K562 (cell line): ENCODE measurements around the gene ABCC1. TPM values are rescaled to one million over a fixed set of nuclear protein-coding genes. Genes with fewer than 3 reads are reported as not detected.

Experiments
- BCL6 ChIP-seq: fragments of 250-450 bp; sonication (Bioruptor Pico); IDR thresholded peaks from 2 replicates; pipeline ENCODE4 v1.4.0; 2020
- CXXC5 ChIP-seq: fragments of 250-450 bp; sonication (Bioruptor Pico); IDR thresholded peaks from 2 replicates; pipeline ENCODE4 v1.8.0; 2022; ENCODE audit warnings: inconsistent platforms, mild to moderate bottlenecking, moderate library complexity
- E4F1 ChIP-seq: fragments of 250-450 bp; sonication (Bioruptor Pico); IDR thresholded peaks from 2 replicates; pipeline ENCODE4 v1.5.0; 2021; ENCODE audit warnings: mild to moderate bottlenecking, borderline replicate concordance
- ETV5 ChIP-seq: sonication (generic); formaldehyde crosslinking; IDR thresholded peaks from 2 replicates; pipeline ENCODE4 v1.4.0; 2020; ENCODE audit warnings: low read depth, mild to moderate bottlenecking, missing genetic modification reagents
- HMGN3 ChIP-seq: IDR thresholded peaks from 2 replicates; pipeline ENCODE4 v1.6.1; 2011; ENCODE audit warnings: borderline replicate concordance, low read depth, mild to moderate bottlenecking, mixed read lengths, low read length; ENCODE audit not compliant: insufficient read length; ENCODE audit errors: extremely low read depth
- MEF2A ChIP-seq: IDR thresholded peaks from 2 replicates; pipeline ENCODE4 v1.6.1; 2011; ENCODE audit warnings: low read depth, mild to moderate bottlenecking, low read length, moderate library complexity; ENCODE audit not compliant: control insufficient read depth
- MLLT1 ChIP-seq, 2 experiments: fragments of 450-650 bp; IDR thresholded peaks; 2 replicates each; pipeline ENCODE4 v1.6.1; 2016
- NCOR1 ChIP-seq: fragments of 450-650 bp; IDR thresholded peaks from 2 replicates; pipeline ENCODE4 v1.6.1; 2016; ENCODE audit warnings: mild to moderate bottlenecking, moderate library complexity
- RAD51 ChIP-seq: fragments of 450-650 bp; IDR thresholded peaks from 2 replicates; pipeline ENCODE4 v1.7.1; 2016; ENCODE audit warnings: low read depth, mild to moderate bottlenecking, borderline replicate concordance
- RFX7 ChIP-seq: fragments of 250-450 bp; sonication (Bioruptor Pico); IDR thresholded peaks from 2 replicates; pipeline ENCODE4 v1.5.1; 2021; ENCODE audit warnings: mild to moderate bottlenecking
- SP1 ChIP-seq: sonication (generic); formaldehyde crosslinking; IDR thresholded peaks from 2 replicates; pipeline ENCODE4 v1.8.1; 2022; ENCODE audit warnings: mild to moderate bottlenecking, missing genetic modification reagents
- TAL1 ChIP-seq: fragments of 450-650 bp; IDR thresholded peaks from 2 replicates; pipeline ENCODE4 v1.6.1; 2016; ENCODE audit warnings: mild to moderate bottlenecking
- ZNF140 ChIP-seq: fragments of 250-450 bp; sonication (Bioruptor Pico); IDR thresholded peaks from 2 replicates; pipeline ENCODE4 v1.8.0; 2021; ENCODE audit warnings: moderate library complexity, mild to moderate bottlenecking, inconsistent platforms
- ZNF232 ChIP-seq: sonication (generic); formaldehyde crosslinking; IDR thresholded peaks from 2 replicates; pipeline ENCODE4 v1.8.0; 2022; ENCODE audit warnings: mild to moderate bottlenecking, missing genetic modification reagents
- ZNF316 ChIP-seq: fragments of 450-650 bp; IDR thresholded peaks from 2 replicates; pipeline ENCODE4 v1.6.1; 2016
- ZNF407 ChIP-seq: fragments of 450-650 bp; IDR thresholded peaks from 2 replicates; pipeline ENCODE4 v1.6.1; 2016; ENCODE audit warnings: low read depth
- ZNF507 ChIP-seq: conservative IDR thresholded peaks from 2 replicates; pipeline ENCODE4 v1.6.1; 2017; ENCODE audit warnings: missing genetic modification characterization, missing compliant biosample characterization
- ZNF699 ChIP-seq: fragments of 250-450 bp; sonication (Bioruptor Pico); IDR thresholded peaks from 2 replicates; pipeline ENCODE4 v1.8.0; 2021; ENCODE audit warnings: mild to moderate bottlenecking, moderate library complexity; ENCODE audit not compliant: insufficient replicate concordance
- polyA plus RNA-seq, 8 experiments: library from polyadenylated mRNA; depleted of rRNA in 4 of 8; stranded (reverse) in 5 of 8; unstranded in 3 of 8; fragments of >200 nt; fragmentation: Nextera tagmentation in 2 of 8; fragmentation: Illumina TruSeq in 1 of 8; extraction: Ambion mirVana in 2 of 8; extraction: Trizol in 1 of 8; gene quantifications; 2 replicates each; pipeline versions ENCODE4 v1.2.1 to v1.2.3, GENCODE V29; 2011 to 2014; ENCODE audit warnings: inconsistent platforms in 1 of 8, missing spikeins in 1 of 8
- total RNA-seq, 7 experiments: library from RNA; depleted of rRNA in 6 of 7; stranded (reverse); fragments of >200 nt in 6 of 7; fragmentation: Illumina TruSeq in 2 of 7; extraction: Trizol in 2 of 7; gene quantifications; 2 replicates each; pipeline versions ENCODE4 v1.2.1 to v1.2.3, GENCODE V29; 2011 to 2021; ENCODE audit warnings: low replicate concordance in 1 of 7

ABCC1 gene
- total and polyA plus RNA-seq, 9 of the 15 experiments (the other 6 are each of a cell fraction or from before 2014, with no cell fraction given), result 3.9 to 41.6 (median 10.0) TPM

- TF ChIP-seq E4F1, result no peak
- no peak for TF ChIP-seq RAD51
- no peak for TF ChIP-seq ZNF407
- no peak for TF ChIP-seq ZNF140 (CRISPR knock-in tag)
- TF ChIP-seq CXXC5 (CRISPR knock-in tag), result no peak
- no peak for TF ChIP-seq ZNF232 (CRISPR knock-in tag)
- no peak for TF ChIP-seq MLLT1 (IDR thresholded peaks at IDR 0.05)
- TF ChIP-seq ETV5 (CRISPR knock-in tag), result 0 out of 2 replicates have a peak, but pooled peaks have one; percentile 29
- no peak for TF ChIP-seq BCL6
- no peak for TF ChIP-seq RFX7 (CRISPR knock-in tag)
- TF ChIP-seq ZNF316, result no peak
- TF ChIP-seq NCOR1, result peak; percentile 46
- no peak for TF ChIP-seq ZNF507
- TF ChIP-seq TAL1, result peak; percentile 52
- no peak for TF ChIP-seq SP1
- TF ChIP-seq ZNF699, result no peak
- no peak for TF ChIP-seq MEF2A
- peak; percentile 28 for TF ChIP-seq HMGN3
Observed at GRCh38 chr16:16154281-16154951, 205.0 kb downstream of the ABCC1 start (continued).
